ENCODE data around the gene DNAJB5. TPM values are rescaled to one million over a fixed set of nuclear protein-coding genes. Genes with fewer than 3 reads are reported as not detected.

Gene DNAJB5
- total RNA-seq, 4 donors from 2014 or later, result 4.0 to 6.5 (median 4.6) TPM

GRCh38 chr9:34976441-34976840, 13.1 kb upstream of the DNAJB5 start:
- no peak for TF ChIP-seq CTCF (IDR thresholded peaks at IDR 0.05; ENCODE audit: low read depth)

- TF ChIP-seq CTCF (IDR thresholded peaks at IDR 0.05; ENCODE audit: low read depth), result no peak
Observed at GRCh38 chr9:34976992-34977391, 12.6 kb upstream of the DNAJB5 start.

- no peak for TF ChIP-seq CTCF (IDR thresholded peaks at IDR 0.05; ENCODE audit: low read depth)
Observed at GRCh38 chr9:34980181-34980761, 9.3 kb upstream of the DNAJB5 start.

- TF ChIP-seq CTCF (IDR thresholded peaks at IDR 0.05; ENCODE audit: low read depth), result no peak
Observed at GRCh38 chr9:34982361-34982760, 7.2 kb upstream of the DNAJB5 start.

- TF ChIP-seq CTCF (IDR thresholded peaks at IDR 0.05; ENCODE audit: low read depth), result no peak
Observed at GRCh38 chr9:34983209-34983608, 6.3 kb upstream of the DNAJB5 start.

GRCh38 chr9:34984049-34984448, 5.5 kb upstream of the DNAJB5 start:
- no peak for TF ChIP-seq CTCF (IDR thresholded peaks at IDR 0.05; ENCODE audit: low read depth)

- TF ChIP-seq CTCF (IDR thresholded peaks at IDR 0.05; ENCODE audit: low read depth), result no peak
Observed at GRCh38 chr9:34985311-34985899, 4.1 kb upstream of the DNAJB5 start.

Data from subcutaneous adipose tissue (tissue), 4 donors.